ENCODE results near the gene PSKH1. TPM values are rescaled to one million over a fixed set of nuclear protein-coding genes. Genes with fewer than 3 reads are reported as not detected.
A peak's percentile ranks its signal among the peaks of the same experiment; 100 is the strongest.

Gene PSKH1
- total and polyA plus RNA-seq, 9 of the 15 experiments (the other 6 are each of a cell fraction or from before 2014, with no cell fraction given): 0.96 to 20.9 (median 9.4) TPM

- TF ChIP-seq TAF9B (IDR thresholded peaks at IDR 0.05; ENCODE audit: partially characterized antibody): no peak
- TF ChIP-seq GATAD2A (IDR thresholded peaks at IDR 0.05): 0 out of 2 replicates have a peak, but pooled peaks have one; percentile 47
- TF ChIP-seq GMEB1 (CRISPR knock-in tag; IDR thresholded peaks at IDR 0.05): peak; percentile 57
- TF ChIP-seq FOXK1 (CRISPR knock-in tag; IDR thresholded peaks at IDR 0.05; ENCODE audit: borderline replicate concordance): peak; percentile 80; the same call in 1 of the 2 replicates
- TF ChIP-seq GABPA (tag; conservative IDR thresholded peaks at IDR 0.05; ENCODE audit: low read depth): peak; percentile 99
- 0 out of 2 replicates have a peak, but pooled peaks have one; percentile 47 for TF ChIP-seq ZNF436 (CRISPR knock-in tag; IDR thresholded peaks at IDR 0.05)
- no peak for TF ChIP-seq MLLT1 (IDR thresholded peaks at IDR 0.05)
- TF ChIP-seq NR1H2 (CRISPR knock-in tag; IDR thresholded peaks at IDR 0.05): peak; percentile 83; the same call in 1 of the 2 replicates
- no peak for TF ChIP-seq RFX5 (IDR thresholded peaks at IDR 0.05; ENCODE audit: low read depth, low read length)
- TF ChIP-seq JUNB (CRISPR knock-in tag; conservative IDR thresholded peaks at IDR 0.05): 0 out of 2 replicates have a peak, but pooled peaks have one; percentile 2
- peak; percentile 96 for TF ChIP-seq KAT7 (CRISPR knock-in tag; IDR thresholded peaks at IDR 0.05; ENCODE audit: borderline replicate concordance)
- TF ChIP-seq SAP30 (IDR thresholded peaks at IDR 0.05; ENCODE audit: borderline replicate concordance, insufficient read depth, low read depth, low read length, poor library complexity, severe bottlenecking): peak; percentile 39
- no peak for TF ChIP-seq NFYB (IDR thresholded peaks at IDR 0.05; ENCODE audit: extremely low read depth, insufficient read length)
- TF ChIP-seq NR2C2 (CRISPR knock-in tag; IDR thresholded peaks at IDR 0.05): peak; percentile 67; the same call in 1 of the 2 replicates
- peak; percentile 88 for TF ChIP-seq NR2C2 (tag; IDR thresholded peaks at IDR 0.05)
- no peak for TF ChIP-seq ARID2 (IDR thresholded peaks at IDR 0.05)
- no peak for TF ChIP-seq FOXJ3 (CRISPR knock-in tag; IDR thresholded peaks at IDR 0.05)
- no peak for TF ChIP-seq ZNF41 (CRISPR knock-in tag; conservative IDR thresholded peaks at IDR 0.05)
- TF ChIP-seq NEUROD1 (IDR thresholded peaks at IDR 0.05; ENCODE audit: borderline replicate concordance, low read depth, low read length, partially characterized antibody): peak; percentile 91
- 0 out of 2 replicates have a peak, but pooled peaks have one; percentile 16 for TF ChIP-seq ZNF592 (IDR thresholded peaks at IDR 0.05)
- peak; percentile 80 for TF ChIP-seq L3MBTL2 (IDR thresholded peaks at IDR 0.05)
Measured at GRCh38 chr16:67872631-67873434, 20.2 kb upstream of the PSKH1 start, which contains the start of gene EDC4 (continued).
